ENCODE data around the gene GSK3A. TPM values are rescaled to one million over a fixed set of nuclear protein-coding genes. Genes with fewer than 3 reads are reported as not detected.

GSK3A gene
- total and polyA plus RNA-seq, 9 of the 15 experiments (the other 6 are each of a cell fraction or from before 2014, with no cell fraction given), result 0.62 to 90.7 (median 33.3) TPM

GRCh38 chr19:42206871-42207755 is 35.3 kb downstream of the GSK3A start (continued):
- TF ChIP-seq ZBTB43 (CRISPR knock-in tag; IDR thresholded peaks at IDR 0.05), result no peak
- no peak for TF ChIP-seq POLR2AphosphoS2 (IDR thresholded peaks at IDR 0.05; ENCODE audit: low read length)
- TF ChIP-seq XRCC3 (IDR thresholded peaks at IDR 0.05), result no peak
- TF ChIP-seq RHOXF2B (CRISPR knock-in tag; conservative IDR thresholded peaks at IDR 0.05), result no peak
- TF ChIP-seq ZNF592 (IDR thresholded peaks at IDR 0.05), result 0 out of 2 replicates have a peak, but pooled peaks have one; percentile 50
- TF ChIP-seq ZBED1 (IDR thresholded peaks at IDR 0.05), result no peak
- 0 out of 2 replicates have a peak, but pooled peaks have one; percentile 19 for TF ChIP-seq ETV5 (CRISPR knock-in tag; IDR thresholded peaks at IDR 0.05; ENCODE audit: low read depth)
- no peak for TF ChIP-seq ZFP30 (CRISPR knock-in tag; IDR thresholded peaks at IDR 0.05; ENCODE audit: borderline replicate concordance)
- peak in 1 of 2 experiments; percentile 87; a peak in 2 of 4 replicates for TF ChIP-seq MAZ (CRISPR knock-in tag; conservative IDR thresholded peaks at IDR 0.05 in 1 of 2, IDR thresholded peaks at IDR 0.05 in 1 of 2)
- no peak for TF ChIP-seq SETDB1 (IDR thresholded peaks at IDR 0.05; ENCODE audit: low read length)
- TF ChIP-seq TCF7L2 (IDR thresholded peaks at IDR 0.05; ENCODE audit: low read depth, low read length), result no peak
- no peak for TF ChIP-seq MYC (IDR thresholded peaks at IDR 0.05; ENCODE audit: low read depth, low read length)
- TF ChIP-seq MYC (CRISPR knock-in tag; IDR thresholded peaks at IDR 0.05; ENCODE audit: borderline replicate concordance, low read depth), result 0 out of 2 replicates have a peak, but pooled peaks have one; percentile 50
- TF ChIP-seq ETS2 (tag; IDR thresholded peaks at IDR 0.05; ENCODE audit: borderline replicate concordance, poor library complexity, severe bottlenecking), result no peak
- TF ChIP-seq KDM2B (CRISPR knock-in tag; IDR thresholded peaks at IDR 0.05), result no peak
- TF ChIP-seq ZNF280B (CRISPR knock-in tag; IDR thresholded peaks at IDR 0.05), result no peak
- TF ChIP-seq FOXJ2 (tag; IDR thresholded peaks at IDR 0.05), result no peak
- TF ChIP-seq ZNF75A (CRISPR knock-in tag; IDR thresholded peaks at IDR 0.05), result no peak
- TF ChIP-seq EHMT2 (IDR thresholded peaks at IDR 0.05), result no peak
- no peak for TF ChIP-seq ZBTB12 (CRISPR knock-in tag; IDR thresholded peaks at IDR 0.05)
